ENCODE data around the gene PCBP3.
A peak's percentile ranks its signal among the peaks of the same experiment; 100 is the strongest.

Gene PCBP3

DNA sequence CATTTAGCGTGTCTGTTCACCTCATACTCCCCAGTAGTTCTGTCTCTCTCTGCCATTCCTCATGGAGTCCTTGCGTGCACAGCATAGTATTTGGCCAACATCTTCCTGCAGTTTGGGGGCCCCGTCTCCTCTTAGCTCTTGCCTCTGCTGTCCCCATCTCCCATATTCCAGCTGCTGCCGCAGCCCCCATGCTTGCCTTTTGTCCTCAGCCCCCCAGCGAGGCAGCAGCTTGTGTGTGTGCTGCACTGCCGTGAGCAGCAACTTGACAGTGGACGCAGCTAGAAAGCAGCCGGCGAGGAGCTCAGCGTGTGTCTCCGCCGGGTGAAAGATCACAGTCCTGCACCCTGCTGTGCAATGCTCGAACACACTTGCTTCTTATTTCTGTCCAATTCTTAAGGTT, 173.8 kb downstream of the PCBP3 start:
- H3K27ac ChIP-seq = peak overlapping the region; percentile 55
- no peaks in the 10 kb centered on the region for H3K9me3 ChIP-seq
- H3K36me3 ChIP-seq = no peaks in the 10 kb centered on the region
- H3K4me1 ChIP-seq (ENCODE audit: control insufficient read depth in 1 of 2, insufficient read depth in 1 of 2, low read depth in 1 of 2, low read length in 1 of 2) = peaks cover 55 to 57% of the 10 kb centered on the region in 2 experiments
- H3K4me3 ChIP-seq (ENCODE audit: low read depth in 1 of 2, low read length in 1 of 2) = no peak overlapping the region
- no peaks in the 10 kb centered on the region for H3K27me3 ChIP-seq
- TF ChIP-seq, protein P1, sequence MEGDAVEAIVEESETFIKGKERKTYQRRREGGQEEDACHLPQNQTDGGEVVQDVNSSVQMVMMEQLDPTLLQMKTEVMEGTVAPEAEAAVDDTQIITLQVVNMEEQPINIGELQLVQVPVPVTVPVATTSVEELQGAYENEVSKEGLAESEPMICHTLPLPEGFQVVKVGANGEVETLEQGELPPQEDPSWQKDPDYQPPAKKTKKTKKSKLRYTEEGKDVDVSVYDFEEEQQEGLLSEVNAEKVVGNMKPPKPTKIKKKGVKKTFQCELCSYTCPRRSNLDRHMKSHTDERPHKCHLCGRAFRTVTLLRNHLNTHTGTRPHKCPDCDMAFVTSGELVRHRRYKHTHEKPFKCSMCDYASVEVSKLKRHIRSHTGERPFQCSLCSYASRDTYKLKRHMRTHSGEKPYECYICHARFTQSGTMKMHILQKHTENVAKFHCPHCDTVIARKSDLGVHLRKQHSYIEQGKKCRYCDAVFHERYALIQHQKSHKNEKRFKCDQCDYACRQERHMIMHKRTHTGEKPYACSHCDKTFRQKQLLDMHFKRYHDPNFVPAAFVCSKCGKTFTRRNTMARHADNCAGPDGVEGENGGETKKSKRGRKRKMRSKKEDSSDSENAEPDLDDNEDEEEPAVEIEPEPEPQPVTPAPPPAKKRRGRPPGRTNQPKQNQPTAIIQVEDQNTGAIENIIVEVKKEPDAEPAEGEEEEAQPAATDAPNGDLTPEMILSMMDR (IDR thresholded peaks at IDR 0.05) = no peak

DNA sequence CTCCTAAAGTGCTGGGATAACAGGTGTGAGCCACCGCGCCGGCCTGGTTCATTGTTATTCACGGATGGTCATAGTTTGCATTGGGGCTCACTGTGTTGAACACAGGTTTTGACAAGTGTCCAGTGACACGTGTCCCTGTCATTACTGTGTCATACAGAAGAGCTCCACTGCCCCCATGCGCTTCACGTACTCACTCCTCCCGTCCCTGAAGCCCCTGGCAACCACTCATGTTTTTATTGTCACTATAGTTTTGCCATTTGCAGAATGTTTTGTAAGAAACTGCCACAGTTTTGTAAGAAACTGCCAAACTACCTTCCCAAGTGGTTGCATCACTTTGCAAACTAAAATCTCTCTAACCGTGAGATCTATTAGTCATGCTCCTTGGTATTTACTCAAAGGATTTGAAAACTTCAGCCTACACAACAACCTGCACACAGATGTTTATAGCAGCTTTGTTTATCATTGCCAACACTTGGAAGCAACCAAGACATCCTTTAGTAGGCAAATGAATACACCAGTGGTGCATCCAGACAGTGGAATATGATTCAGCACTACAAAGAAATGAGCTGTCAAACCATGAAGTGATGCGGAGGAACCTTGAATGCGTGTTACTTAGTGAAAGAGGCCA, 174.9 kb downstream of the PCBP3 start:
- H3K27me3 ChIP-seq = no peaks in the 10 kb centered on the region
- TF ChIP-seq, protein P1 (IDR thresholded peaks at IDR 0.05) = no peak
- no peaks in the 10 kb centered on the region for H3K9me3 ChIP-seq
- peaks cover 50 to 53% of the 10 kb centered on the region in 2 experiments for H3K4me1 ChIP-seq (ENCODE audit: control insufficient read depth in 1 of 2, insufficient read depth in 1 of 2, low read depth in 1 of 2, low read length in 1 of 2)
- H3K4me3 ChIP-seq (ENCODE audit: low read depth in 1 of 2, low read length in 1 of 2) = no peak overlapping the region
- H3K27ac ChIP-seq = peak overlapping the region; percentile 55
- no peaks in the 10 kb centered on the region for H3K36me3 ChIP-seq

DNA sequence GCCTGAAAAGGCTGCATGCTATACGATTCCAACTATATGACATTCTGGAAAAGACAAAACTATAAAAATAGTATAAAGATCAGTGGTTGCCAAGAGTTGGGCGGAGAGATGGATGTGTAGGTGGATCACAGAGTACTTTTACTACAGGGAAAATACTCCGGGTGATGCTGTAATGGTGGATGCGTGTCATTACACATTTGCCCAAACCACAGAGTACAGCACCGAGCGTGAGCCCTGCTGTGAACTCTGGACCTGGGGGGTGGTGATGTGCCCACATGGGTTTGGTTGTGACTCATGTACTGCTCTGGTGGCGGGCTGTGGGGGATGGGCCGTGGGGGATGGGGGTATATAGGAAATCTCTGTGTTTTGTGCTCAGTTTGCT, 175.4 kb downstream of the PCBP3 start:
- Histone ChIP-seq H3K36me3 (no peaks in the 10 kb centered on the region), H3K4me1 (ENCODE audit: control insufficient read depth in 1 of 2, insufficient read depth in 1 of 2, low read depth in 1 of 2, low read length in 1 of 2) (peaks cover 45 to 48% of the 10 kb centered on the region in 2 experiments), H3K4me3 (ENCODE audit: low read depth in 1 of 2, low read length in 1 of 2) (no peak overlapping the region), H3K27ac (peak overlapping the region; percentile 55), H3K9me3 (no peaks in the 10 kb centered on the region), H3K27me3 (no peaks in the 10 kb centered on the region)
- TF ChIP-seq, protein P1 (IDR thresholded peaks at IDR 0.05) = no peak

DNA sequence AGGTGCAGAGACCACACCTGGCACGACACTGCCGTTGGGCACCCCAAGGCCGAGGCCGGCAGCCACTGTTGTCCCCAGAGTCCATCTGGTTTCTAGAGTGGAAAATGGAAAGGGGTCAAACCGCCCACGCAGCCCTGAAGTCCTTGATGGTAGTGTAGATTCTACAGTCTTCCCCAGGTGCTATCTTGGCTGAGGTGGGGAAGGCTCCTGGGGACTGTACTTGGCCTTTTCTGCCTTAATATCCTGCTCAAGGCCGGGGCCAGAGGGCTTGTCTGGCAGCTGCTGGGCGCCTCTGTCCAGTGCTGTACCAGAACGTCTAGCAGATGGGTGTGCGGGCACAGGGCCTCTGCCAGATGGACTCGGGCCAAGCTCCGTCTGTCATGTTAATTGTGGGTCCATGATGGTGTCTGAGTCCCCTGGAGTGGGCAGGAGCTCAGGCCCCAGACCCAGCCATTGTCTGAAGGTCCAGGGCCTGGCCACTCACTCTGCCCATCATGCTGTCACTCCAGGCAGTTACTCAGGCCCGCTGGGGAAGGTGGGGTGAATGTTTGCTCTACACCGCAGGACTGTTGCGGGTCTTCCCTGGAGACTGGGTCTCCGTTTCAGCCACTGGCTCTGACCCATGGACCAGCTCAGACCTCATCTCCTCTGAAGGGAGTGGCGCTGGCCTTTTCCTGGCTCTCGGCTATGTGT, 176.1 kb downstream of the PCBP3 start:
- TF ChIP-seq, protein P1 (IDR thresholded peaks at IDR 0.05) = no peak
- Histone ChIP-seq H3K27ac (peak overlapping the region; percentile 55), H3K36me3 (no peaks in the 10 kb centered on the region)

DNA sequence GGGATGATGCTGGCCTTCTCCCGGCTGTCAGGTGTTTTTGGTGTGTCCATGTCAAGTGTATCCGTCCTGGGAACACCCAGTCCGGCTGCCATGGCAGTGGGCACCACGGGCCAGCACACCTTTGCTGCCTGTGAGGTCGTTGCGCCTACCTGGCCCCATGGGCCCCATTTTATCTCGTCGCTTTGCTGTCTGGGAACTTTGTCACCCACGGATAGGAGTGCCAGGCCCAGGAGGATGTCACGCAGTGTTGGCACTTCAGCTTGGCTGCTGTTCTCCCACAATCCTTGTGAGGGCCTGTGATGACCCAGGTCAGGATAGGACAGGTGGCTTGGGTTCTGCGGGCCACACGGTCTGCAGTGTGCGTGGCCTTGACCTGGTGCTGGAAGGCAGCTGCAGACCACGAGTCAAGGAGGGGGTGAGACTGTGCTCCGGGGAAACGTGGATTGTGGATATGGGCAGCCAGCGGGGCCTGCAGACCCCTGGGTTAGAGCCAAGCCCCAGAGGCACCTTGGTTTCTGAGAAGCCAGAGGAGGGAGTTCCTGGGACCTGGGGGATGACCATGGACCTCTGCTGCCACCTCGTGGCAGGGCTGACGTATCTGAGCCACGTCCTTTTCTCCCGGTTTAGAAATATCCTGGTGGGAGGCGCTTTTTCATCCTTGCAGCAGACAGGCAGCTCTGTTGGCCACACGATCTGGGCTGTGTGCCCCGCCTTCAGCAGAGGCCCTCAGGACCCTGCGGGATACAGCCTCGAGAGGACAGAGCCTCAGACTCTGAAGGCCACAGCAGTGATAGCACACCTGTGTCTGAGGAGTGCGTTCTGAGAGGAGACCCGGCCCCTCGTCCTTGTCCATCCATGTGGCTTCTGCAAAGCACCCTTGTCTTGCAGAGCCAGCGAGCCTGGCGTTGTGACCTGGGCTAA, 176.9 kb downstream of the PCBP3 start:
- H3K9me3 ChIP-seq = no peaks in the 10 kb centered on the region
- H3K4me1 ChIP-seq (ENCODE audit: control insufficient read depth in 1 of 2, insufficient read depth in 1 of 2, low read depth in 1 of 2, low read length in 1 of 2) = peaks cover 41 to 43% of the 10 kb centered on the region in 2 experiments
- H3K4me3 ChIP-seq (ENCODE audit: low read depth in 1 of 2, low read length in 1 of 2) = no peak overlapping the region
- TF ChIP-seq, protein P1 (IDR thresholded peaks at IDR 0.05) = peak; percentile 75
- peak overlapping the region; percentile 55 for H3K27ac ChIP-seq
- H3K27me3 ChIP-seq = no peaks in the 10 kb centered on the region
- H3K36me3 ChIP-seq = no peaks in the 10 kb centered on the region

More for the DNA sequence above, 176.1 kb downstream of the PCBP3 start:
- Histone ChIP-seq H3K4me1 (ENCODE audit: control insufficient read depth in 1 of 2, insufficient read depth in 1 of 2, low read depth in 1 of 2, low read length in 1 of 2) (peaks cover 41 to 43% of the 10 kb centered on the region in 2 experiments), H3K9me3 (no peaks in the 10 kb centered on the region), H3K4me3 (ENCODE audit: low read depth in 1 of 2, low read length in 1 of 2) (no peak overlapping the region), H3K27me3 (no peaks in the 10 kb centered on the region)
